HG03045 (cell line): Measurements from ENCODE around the gene OMA1.
"Not testable (repeated sequence)": the region's sequence is repeated elsewhere in the genome, so short reads cannot be mapped to it uniquely, and the experiment has no call there.

Experiments
- ATAC-seq: cut with Tn5 transposase; IDR thresholded peaks from one replicate; pipeline ENCODE4 v1.9.1; 2021; ENCODE audit warnings: mild to moderate bottlenecking, moderate library complexity; ENCODE audit not compliant: unreplicated experiment

OMA1 gene

GRCh38 chr1:58546520-58547308 lies at the start of gene OMA1:
Gene OMA1, minus strand, starts transcription at chr1:58546726. Its CDS starts 7,432 bp downstream, at chr1:58539294.
- ATAC-seq, result peak; percentile 98

DNA sequence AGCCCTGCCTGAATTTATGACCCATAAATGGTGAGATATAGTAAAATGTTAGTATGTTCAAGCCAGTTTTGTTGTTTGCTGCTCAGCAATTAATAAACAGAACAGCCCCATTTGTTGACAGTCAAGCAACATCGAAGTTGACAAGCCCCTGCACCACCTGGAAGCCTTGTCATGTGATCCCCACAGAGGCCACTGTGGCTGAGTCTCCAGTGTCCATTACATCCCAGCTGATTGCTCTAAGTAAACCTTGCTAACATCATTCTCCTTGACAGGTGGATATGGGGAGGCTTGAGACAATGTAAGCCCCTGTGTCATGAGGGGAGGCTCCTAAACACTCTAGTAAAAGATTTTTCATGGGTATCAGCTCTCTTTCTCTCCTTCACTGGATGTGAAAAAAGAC lies 48.0 kb upstream of the OMA1 start:
- no peak for ATAC-seq

GRCh38 chr1:58592522-58593134 lies 46.1 kb upstream of the OMA1 start:
- ATAC-seq, result no peak

DNA sequence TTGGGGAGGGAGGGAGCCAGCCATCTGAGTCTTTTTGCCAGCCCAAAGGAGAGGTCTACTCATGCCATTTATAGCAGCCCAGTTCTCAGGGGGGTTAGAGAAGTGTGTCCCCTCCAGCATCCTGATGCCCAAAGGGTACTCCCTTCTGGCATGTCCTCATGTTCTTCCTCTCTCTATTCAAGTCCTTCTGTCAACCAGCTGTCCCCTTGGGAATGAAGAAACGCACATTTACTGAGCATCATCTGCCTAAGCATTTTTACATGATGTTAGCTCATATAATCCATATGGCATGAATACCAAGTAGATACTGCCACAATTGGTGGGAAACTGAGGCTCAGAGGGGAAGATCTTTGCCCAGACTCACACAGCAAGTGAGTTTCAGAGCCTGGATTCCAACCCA lies 45.3 kb upstream of the OMA1 start:
- no peak for ATAC-seq

GRCh38 chr1:58590019-58590418 lies 43.5 kb upstream of the OMA1 start:
- no peak for ATAC-seq

GRCh38 chr1:58588396-58588795 lies 41.9 kb upstream of the OMA1 start:
- ATAC-seq, result no peak

GRCh38 chr1:58587667-58588066 lies 41.1 kb upstream of the OMA1 start:
- ATAC-seq, result no peak

GRCh38 chr1:58586271-58586670 lies 39.7 kb upstream of the OMA1 start:
- ATAC-seq, result no peak

- no peak for ATAC-seq
Measured at GRCh38 chr1:58585581-58586151, 39.1 kb upstream of the OMA1 start.

- ATAC-seq, result no peak
Measured at GRCh38 chr1:58585166-58585565, 38.6 kb upstream of the OMA1 start.

GRCh38 chr1:58584082-58584895 lies 37.8 kb upstream of the OMA1 start:
- ATAC-seq, result no peak

DNA sequence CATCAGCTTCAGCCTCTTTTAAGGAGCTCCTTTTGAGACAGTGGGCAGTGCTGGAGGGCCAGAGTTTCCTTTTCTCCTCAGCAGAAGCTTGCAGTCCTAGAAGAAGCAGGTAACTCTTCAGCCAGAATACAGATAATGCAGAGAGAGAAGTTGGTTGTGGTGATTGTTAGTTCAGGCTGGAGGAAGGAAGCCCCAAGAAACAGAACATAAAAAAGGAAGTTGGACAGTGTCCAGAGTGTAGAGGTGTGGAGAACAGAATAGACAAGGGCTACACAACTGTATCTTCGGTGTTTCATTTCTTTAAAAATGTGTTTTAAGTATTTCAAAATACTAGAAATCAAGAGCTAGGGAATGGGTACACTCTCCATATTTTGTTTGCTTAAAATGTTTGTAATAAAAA lies 37.0 kb upstream of the OMA1 start:
- ATAC-seq, result no peak

DNA sequence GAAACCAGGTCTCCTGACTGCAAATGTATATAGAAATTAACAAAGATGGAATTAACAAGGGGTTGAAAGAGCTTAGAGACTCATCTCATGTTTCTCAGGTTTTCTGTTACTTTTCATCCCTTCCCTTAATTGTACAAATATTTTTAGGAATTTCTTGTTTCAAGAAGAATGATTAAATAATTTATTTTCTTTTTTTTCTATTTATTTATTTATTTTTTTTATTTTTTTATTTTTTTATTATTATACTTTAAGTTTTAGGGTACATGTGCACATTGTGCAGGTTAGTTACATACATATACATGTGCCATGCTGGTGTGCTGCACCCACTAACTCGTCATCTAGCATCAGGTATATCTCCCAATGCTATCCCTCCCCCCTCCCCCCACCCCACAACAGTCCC lies 35.6 kb upstream of the OMA1 start:
- ATAC-seq, result not testable (repeated sequence)

DNA sequence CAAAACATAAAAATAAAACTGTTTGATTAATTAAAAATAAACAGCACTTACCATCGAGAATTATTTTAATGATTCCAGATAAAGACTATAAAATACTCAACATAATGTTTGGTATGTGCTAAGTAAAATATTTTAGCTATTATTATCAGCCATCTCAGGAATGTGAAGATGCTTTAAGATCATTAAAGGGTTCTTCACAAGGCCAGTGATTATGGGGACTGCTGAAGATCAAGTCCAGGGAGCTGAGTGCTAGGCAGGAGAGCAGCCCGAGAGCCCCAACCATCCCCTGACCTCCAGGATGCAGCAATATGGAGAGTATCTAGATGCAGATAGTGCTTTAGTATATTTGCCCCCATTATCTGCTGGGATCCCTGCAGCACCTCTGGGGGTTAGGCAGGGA lies 35.1 kb upstream of the OMA1 start:
- ATAC-seq, result no peak

GRCh38 chr1:58580186-58580585 lies 33.7 kb upstream of the OMA1 start:
- no peak for ATAC-seq

DNA sequence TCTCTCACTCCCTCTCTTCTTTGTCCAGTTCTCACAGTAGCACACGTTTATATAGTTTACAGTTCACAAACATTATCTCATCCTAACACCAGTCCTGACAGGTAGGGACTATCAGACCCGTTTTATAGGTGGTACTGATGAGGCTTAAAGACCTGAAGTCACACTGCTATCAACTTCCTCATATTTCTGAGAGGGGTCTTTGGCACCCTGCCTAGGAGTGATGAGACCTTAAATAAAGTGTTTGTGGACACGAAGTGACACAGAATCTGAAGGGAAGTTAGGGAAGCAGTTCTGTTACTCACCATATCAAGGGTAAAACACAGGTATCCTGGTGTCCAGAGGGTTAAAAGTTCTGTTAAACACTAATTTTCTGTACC lies 31.1 kb upstream of the OMA1 start:
- ATAC-seq, result no peak

GRCh38 chr1:58576727-58577653 lies 30.5 kb upstream of the OMA1 start, which contains the start of gene TACSTD2:
Gene TACSTD2, minus strand, starts transcription at chr1:58577252. Its CDS starts 96 bp downstream, at chr1:58577156.
- ATAC-seq, result no peak

GRCh38 chr1:58576325-58576726 lies 29.8 kb upstream of the OMA1 start:
- no peak for ATAC-seq

- ATAC-seq, result no peak
Measured at GRCh38 chr1:58575551-58576324, 29.2 kb upstream of the OMA1 start.
